Measurements from ENCODE around the gene ATP6V0E1. TPM values are rescaled to one million over a fixed set of nuclear protein-coding genes. Genes with fewer than 3 reads are reported as not detected.

The ATP6V0E1 gene
- total RNA-seq, 4 donors from 2014 or later, result 159 to 342 (median 193) TPM

DNA sequence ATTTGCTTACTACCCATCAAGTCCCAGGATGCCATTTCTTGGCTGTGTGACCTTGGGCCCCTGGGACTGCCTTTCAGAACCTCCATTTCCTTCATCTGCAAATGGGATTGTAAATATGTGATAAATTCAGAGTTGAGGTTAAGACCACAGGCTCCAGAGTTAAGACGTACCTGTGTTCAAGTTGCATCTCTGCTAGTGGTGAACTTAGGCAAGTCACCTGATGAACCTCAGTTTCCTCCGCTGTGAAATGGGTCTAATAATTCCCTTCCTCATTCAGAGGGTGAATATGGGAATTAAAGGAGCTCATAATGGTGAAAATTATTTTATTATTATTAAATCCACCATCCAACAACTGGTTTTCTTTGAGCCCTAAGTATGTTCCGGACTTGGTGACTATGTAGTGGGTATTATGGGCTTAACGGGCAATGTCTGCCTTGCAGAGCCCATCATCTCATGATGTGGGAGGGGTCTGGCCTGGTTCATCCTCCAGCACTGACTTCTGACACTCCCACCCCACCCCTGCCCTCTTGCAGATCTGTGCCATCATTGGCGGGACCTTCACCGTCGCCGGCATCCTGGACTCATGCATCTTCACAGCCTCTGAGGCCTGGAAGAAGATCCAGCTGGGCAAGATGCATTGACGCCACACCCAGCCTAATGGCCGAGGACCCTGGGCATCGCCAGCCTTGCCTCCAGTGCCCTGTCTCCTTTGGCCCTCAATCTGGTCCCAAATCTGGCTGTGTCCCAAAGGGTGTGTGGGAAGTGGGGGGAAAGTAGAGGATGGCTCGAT is 33.2 kb upstream of the ATP6V0E1 start:
- TF ChIP-seq, protein P1, sequence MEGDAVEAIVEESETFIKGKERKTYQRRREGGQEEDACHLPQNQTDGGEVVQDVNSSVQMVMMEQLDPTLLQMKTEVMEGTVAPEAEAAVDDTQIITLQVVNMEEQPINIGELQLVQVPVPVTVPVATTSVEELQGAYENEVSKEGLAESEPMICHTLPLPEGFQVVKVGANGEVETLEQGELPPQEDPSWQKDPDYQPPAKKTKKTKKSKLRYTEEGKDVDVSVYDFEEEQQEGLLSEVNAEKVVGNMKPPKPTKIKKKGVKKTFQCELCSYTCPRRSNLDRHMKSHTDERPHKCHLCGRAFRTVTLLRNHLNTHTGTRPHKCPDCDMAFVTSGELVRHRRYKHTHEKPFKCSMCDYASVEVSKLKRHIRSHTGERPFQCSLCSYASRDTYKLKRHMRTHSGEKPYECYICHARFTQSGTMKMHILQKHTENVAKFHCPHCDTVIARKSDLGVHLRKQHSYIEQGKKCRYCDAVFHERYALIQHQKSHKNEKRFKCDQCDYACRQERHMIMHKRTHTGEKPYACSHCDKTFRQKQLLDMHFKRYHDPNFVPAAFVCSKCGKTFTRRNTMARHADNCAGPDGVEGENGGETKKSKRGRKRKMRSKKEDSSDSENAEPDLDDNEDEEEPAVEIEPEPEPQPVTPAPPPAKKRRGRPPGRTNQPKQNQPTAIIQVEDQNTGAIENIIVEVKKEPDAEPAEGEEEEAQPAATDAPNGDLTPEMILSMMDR (IDR thresholded peaks at IDR 0.05; ENCODE audit: low read depth), result no peak

DNA sequence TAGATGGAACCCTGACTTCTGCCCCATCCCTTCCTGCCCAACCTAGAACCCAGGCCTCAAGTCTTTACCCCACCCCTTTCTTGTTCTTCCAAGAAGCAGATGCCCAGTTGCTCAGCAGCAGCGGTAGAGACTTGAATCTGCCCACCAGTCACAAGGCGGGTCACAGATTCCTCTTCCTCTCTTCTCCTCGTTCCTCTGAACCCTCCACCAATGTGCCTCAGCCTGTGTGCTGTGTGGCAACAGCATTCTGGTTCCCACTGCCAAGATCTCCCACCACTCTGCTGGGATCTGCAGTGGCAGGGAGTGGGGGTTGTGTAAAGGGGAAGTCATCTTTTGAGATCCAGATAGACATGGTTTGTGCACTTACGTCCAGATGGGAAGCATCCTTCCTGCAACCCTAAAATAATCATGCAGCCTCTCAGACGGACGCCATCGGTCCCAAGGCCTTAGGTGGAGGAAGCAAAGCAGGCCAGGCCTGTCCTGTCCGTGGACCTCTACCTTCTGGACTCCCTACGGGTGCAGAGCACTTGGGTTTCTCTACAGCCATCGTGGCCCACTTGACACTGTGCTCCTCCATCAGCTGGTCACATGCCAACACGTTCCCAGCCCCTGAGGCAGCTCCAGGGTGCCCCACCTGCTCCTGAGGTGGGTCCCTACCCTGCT is 32.1 kb upstream of the ATP6V0E1 start:
- TF ChIP-seq, protein P1 (IDR thresholded peaks at IDR 0.05; ENCODE audit: low read depth), result no peak

DNA sequence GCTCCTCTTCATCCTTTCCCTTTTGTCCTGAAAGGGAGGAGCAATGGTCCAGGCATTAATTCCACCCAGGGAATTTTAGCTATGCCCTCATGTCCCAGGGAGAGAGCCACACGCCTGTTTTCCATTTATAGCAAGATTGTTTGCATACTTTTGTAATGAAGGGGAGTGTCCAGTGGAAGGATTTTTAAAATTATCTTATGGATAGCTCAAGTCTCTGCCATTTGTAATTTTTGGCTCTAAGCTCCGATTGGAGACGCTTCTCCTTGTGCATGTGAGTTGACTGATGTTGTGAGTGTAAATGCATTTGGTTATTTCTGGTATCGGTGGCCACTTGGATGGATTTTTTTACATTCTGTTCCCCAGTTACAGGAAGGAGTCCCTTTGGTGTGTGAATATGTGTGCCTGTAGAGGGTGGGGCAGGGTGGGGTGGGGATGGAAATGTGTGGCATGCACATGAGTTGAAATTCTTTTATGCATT is 31.5 kb upstream of the ATP6V0E1 start:
- TF ChIP-seq, protein P1 (IDR thresholded peaks at IDR 0.05; ENCODE audit: low read depth), result no peak

DNA sequence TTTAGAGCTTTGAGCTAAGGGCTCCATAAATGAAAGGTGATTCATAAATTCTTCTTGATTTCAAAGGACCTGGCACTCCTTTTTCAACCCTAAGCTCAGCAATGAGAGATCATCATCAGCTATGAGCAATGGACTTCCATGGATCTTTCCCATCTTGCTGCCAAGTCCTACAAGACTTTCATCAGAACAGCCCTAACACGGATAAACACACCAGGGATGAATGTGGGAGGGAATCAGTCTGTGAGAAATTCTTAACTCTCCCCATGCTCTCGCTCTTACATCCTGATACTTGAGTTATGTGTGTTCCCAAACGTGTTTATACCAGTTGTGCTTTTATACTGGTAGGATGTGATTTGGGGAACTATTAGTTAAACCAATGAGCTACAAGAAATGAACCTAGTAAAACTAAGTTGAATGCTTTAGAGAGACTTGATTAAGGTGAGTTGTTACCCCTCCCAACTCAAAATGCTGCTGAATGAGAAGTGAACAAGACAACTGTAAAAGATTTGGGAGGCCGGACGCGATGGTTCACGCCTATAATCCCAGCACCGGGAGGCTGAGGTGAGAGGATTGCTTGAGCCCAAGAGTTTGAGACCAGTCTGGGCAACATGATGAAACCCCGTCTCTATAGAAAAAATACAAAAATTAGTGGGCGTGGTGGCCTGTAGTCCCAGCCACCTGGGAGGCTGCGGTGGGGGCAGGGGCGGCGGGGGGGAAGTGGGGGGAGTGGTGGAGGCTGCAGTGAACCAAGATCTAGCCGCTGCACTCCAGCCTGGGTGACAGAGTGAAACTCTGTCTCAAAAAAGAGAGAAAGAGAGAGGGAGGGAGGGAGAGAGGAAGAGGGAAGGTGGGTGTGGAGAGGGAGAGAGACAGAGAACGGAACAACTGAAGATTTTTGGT is 29.5 kb upstream of the ATP6V0E1 start:
- TF ChIP-seq, protein P1 (IDR thresholded peaks at IDR 0.05; ENCODE audit: low read depth), result no peak

DNA sequence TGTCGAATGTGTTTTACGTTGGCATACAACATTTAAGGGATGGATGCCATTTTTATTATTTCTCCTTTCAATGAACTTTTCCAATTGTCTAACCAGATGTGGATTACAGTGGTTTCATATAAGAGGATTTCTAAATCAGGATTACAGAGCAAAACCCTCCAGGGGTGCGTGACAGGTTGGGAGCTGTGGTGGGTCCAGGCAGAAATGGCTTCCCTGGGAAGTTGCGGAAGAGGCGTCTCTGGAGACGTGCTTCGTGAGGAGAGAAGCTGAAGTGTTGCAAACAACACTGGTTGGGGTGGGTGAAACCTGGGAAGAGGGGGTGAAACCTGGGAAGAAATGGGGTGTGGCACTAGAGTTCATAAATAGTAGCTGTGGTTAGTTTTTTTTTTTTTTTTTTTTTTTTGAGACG is 28.8 kb upstream of the ATP6V0E1 start:
- TF ChIP-seq, protein P1 (IDR thresholded peaks at IDR 0.05; ENCODE audit: low read depth), result no peak

DNA sequence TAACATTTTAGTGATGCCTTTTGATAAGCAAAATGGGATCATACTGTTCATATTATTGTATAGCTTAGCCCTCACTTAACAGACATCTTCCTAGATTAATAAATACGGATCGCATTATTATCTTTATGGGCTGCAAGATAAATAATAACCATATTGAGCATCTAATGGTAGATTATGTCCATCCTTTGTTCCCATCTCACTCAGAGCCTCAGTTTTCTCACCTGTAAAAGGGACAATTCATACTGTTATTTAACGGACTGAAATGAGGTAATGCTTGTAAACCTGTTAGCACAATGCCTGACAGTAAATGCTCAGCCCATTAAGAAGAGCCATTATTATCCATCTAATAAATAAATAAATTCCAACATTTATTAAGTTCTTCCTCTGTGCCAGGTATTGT is 27.3 kb upstream of the ATP6V0E1 start:
- TF ChIP-seq, protein P1 (IDR thresholded peaks at IDR 0.05; ENCODE audit: low read depth), result no peak
